Right atrium auricular region (tissue), 2 donors: ENCODE measurements around the gene SNED1. TPM values are rescaled to one million over a fixed set of nuclear protein-coding genes. Genes with fewer than 3 reads are reported as not detected.

Source experiments
- DNase-seq: peaks from one replicate; pipeline ENCODE4 v3.0.0-alpha.2; 2019; ENCODE audit warnings: low spot score
- H3K27ac ChIP-seq, 2 donors: fragments of 200-600 bp; sonication (generic); 1 replicate in 1 of 2; 2 replicates in 1 of 2; pipeline ENCODE4 v1.5.1; 2016 to 2019
- H3K27me3 ChIP-seq, 2 donors: fragments of 200-600 bp; sonication (generic); one replicate each; pipeline versions ENCODE4 v1.5.1 to v1.6.0; 2017 to 2019
- H3K36me3 ChIP-seq: fragments of 200-600 bp; sonication (generic); one replicate; pipeline ENCODE4 v1.5.1; 2016
- H3K4me1 ChIP-seq, 2 donors: fragments of 200-600 bp; sonication (generic); one replicate each; pipeline versions ENCODE4 v1.5.1 to v1.6.0; 2017 to 2019
- H3K4me3 ChIP-seq, 2 donors: fragments of 200-600 bp; sonication (generic); 1 replicate in 1 of 2; 2 replicates in 1 of 2; pipeline ENCODE4 v1.5.1; 2017 to 2019; ENCODE audit warnings: mild to moderate bottlenecking in 1 of 2, moderate library complexity in 1 of 2
- H3K9me3 ChIP-seq, 2 donors: fragments of 200-600 bp; sonication (generic); one replicate each; pipeline ENCODE4 v1.5.1; 2019
- total RNA-seq, 2 donors: library from RNA; depleted of rRNA; stranded (reverse); fragments of >200 nt; gene quantifications; one replicate each; pipeline ENCODE4 v1.1.0, GENCODE V29; 2016
- TF ChIP-seq, protein P1 (sequence below), 2 donors: fragments of 200-600 bp; sonication (generic); IDR thresholded peaks; one replicate each; pipeline ENCODE4 v1.5.1; 2019; ENCODE audit warnings: antibody characterized with exemption in 2 of 2

SNED1 gene
- total RNA-seq, 2 donors from 2014 or later: 9.9 to 16.4 TPM

DNA sequence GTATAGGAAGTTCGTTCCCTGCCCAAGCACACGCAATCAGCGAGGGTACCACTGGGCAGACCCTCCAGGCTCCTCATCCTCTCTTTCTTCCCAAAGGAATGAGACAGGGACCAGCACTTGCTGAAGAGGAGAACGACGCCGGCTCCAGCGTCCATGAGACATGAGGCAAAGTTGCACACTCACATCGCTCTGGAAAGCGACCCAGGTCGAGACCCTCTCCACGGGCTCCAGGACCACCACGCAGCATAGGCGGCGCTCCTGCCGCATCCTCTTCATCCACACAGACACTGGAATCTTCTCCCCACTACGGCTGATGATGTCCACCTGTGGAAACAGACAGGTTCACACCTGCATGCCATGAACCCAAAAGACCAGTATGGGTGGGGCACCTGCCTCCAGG is 140.1 kb downstream of the SNED1 start:
- H3K4me1 ChIP-seq: no peaks in the 10 kb centered on the region
- DNase-seq: no peak
- H3K27ac ChIP-seq: no peak overlapping the region
- TF ChIP-seq, protein P1, sequence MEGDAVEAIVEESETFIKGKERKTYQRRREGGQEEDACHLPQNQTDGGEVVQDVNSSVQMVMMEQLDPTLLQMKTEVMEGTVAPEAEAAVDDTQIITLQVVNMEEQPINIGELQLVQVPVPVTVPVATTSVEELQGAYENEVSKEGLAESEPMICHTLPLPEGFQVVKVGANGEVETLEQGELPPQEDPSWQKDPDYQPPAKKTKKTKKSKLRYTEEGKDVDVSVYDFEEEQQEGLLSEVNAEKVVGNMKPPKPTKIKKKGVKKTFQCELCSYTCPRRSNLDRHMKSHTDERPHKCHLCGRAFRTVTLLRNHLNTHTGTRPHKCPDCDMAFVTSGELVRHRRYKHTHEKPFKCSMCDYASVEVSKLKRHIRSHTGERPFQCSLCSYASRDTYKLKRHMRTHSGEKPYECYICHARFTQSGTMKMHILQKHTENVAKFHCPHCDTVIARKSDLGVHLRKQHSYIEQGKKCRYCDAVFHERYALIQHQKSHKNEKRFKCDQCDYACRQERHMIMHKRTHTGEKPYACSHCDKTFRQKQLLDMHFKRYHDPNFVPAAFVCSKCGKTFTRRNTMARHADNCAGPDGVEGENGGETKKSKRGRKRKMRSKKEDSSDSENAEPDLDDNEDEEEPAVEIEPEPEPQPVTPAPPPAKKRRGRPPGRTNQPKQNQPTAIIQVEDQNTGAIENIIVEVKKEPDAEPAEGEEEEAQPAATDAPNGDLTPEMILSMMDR (IDR thresholded peaks at IDR 0.05): no peak
- H3K36me3 ChIP-seq: no peaks in the 10 kb centered on the region
- no peak overlapping the region for H3K4me3 ChIP-seq
- no peaks in the 10 kb centered on the region for H3K27me3 ChIP-seq
- H3K9me3 ChIP-seq: no peaks in the 10 kb centered on the region

DNA sequence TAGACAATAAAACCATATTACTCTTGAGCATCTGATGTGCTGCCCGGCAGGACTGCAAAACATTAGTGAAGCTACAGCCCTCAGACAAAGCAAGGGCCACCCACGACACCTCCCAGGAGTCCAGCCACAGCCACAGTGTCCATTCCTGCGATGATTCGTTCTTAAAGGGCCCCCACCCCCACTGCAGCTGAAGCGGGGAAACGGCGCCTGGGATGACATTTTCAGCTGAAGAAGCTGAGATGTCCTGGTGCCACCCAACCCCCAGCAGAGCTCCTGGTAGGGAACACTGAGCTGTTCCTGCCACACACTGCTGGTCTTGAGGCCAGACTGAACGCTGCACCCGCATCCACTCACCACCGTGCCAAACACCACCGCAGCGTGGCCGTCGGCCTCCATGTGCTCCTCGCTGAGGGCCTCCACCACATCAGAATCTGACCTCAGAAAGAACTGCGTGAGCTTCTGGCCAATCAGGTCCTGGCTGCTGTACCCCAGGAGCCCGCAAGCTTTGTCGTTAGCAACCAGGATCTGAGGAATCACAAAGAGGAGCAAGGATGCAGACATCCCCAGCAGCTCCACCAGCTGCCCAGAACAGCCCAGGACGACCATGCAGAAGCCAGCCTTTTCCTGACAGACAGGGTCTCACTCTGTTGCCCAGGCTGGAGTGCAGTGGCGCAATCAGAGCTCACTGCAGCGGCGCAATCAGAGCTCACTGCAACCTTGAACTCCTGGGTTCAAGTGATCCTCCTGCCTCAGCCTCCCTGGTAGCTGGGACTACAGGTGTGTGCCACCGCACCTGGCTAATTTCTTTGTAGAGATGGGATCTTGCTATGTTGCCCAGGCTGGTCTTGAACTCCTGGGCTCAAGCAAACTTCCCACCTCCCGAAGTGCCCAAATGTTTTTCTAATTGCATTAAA is 141.4 kb downstream of the SNED1 start:
- H3K4me3 ChIP-seq: no peak overlapping the region
- no peaks in the 10 kb centered on the region for H3K27me3 ChIP-seq
- no peaks in the 10 kb centered on the region for H3K4me1 ChIP-seq
- TF ChIP-seq, protein P1 (IDR thresholded peaks at IDR 0.05): no peak
- H3K9me3 ChIP-seq: no peaks in the 10 kb centered on the region
- no peak overlapping the region for H3K27ac ChIP-seq
- DNase-seq: no peak
- H3K36me3 ChIP-seq: no peaks in the 10 kb centered on the region

DNA sequence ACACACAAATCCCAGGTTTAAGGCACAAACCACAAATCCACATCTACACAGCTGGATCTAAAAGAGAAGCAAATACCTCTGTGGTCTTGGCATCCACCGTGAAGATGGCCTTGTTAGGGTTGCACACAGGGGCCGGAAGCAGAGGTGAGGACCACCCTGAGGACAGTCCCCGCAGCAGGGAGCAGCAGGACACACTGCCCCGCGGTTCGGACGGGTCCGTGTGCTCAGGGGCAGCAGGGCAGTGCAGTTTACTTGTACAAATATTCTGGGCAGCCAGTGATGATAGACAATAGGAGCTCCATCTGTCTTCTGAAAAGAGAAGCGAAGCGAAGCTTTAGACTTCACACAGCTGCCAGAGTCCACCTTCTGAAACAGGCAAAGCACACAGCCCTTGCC is 142.0 kb downstream of the SNED1 start:
- Histone ChIP-seq H3K27me3 (no peaks in the 10 kb centered on the region), H3K36me3 (no peaks in the 10 kb centered on the region), H3K4me3 (no peak overlapping the region), H3K9me3 (no peaks in the 10 kb centered on the region), H3K27ac (no peak overlapping the region), H3K4me1 (no peaks in the 10 kb centered on the region)
- no peak for DNase-seq
- TF ChIP-seq, protein P1 (IDR thresholded peaks at IDR 0.05): no peak

DNA sequence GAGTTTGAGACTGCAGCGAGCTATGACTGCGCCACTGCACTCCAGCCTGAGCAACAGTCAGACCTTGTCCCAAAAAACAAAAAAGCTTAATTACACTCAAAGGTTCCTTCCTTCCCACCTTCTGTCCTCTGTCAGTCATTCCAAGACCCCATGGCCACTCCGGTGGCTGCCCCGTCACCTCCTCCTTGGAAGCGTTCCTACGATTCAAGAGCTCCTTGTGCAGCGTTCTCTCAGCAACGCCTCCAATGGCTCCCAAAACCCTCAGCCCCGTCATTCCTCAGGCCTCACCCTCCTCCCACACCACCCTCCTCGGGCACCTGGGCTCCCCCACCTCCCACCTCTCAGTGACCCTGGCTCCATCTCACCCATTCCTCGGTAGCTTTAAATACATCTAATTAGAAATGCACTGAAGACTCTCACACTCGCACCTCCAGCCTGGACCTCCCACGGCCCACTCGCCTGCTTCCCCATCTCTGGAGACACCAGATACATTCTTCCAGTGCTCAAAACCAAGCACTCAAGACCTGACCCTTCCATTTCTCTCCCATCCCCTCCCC is 142.9 kb downstream of the SNED1 start:
- no peak overlapping the region for H3K4me3 ChIP-seq
- no peaks in the 10 kb centered on the region for H3K27me3 ChIP-seq
- no peaks in the 10 kb centered on the region for H3K9me3 ChIP-seq
- H3K4me1 ChIP-seq: no peaks in the 10 kb centered on the region
- no peak overlapping the region for H3K27ac ChIP-seq
- TF ChIP-seq, protein P1 (IDR thresholded peaks at IDR 0.05): no peak
- no peak for DNase-seq
- H3K36me3 ChIP-seq: no peaks in the 10 kb centered on the region

DNA sequence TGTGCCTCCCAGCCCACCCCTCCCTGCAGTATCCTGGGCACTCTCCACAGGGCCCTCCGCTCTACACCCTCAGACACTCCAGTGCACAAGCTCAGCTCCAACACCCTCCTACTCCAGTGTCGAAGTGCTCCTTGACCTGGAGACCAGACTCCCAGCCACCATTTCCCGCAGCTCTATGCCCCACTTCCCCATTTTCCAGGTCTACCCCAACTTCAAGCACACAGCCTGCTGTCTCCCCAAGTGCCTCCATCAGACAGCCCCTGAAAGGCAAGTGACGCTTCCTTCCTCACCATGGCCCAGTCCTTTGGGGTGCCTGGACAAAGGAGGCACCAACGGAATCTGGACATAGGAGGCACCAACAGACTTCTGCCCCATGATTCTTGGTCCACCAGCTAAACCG is 143.6 kb downstream of the SNED1 start:
- no peak for DNase-seq
- H3K4me3 ChIP-seq: no peak overlapping the region
- TF ChIP-seq, protein P1 (IDR thresholded peaks at IDR 0.05): no peak

More for the DNA sequence above, 143.6 kb downstream of the SNED1 start:
- Histone ChIP-seq H3K9me3 (no peaks in the 10 kb centered on the region), H3K27me3 (no peaks in the 10 kb centered on the region), H3K36me3 (no peaks in the 10 kb centered on the region), H3K27ac (no peak overlapping the region), H3K4me1 (no peaks in the 10 kb centered on the region)
